Measurements from ENCODE around the gene LILRA2.

LILRA2 gene

DNA sequence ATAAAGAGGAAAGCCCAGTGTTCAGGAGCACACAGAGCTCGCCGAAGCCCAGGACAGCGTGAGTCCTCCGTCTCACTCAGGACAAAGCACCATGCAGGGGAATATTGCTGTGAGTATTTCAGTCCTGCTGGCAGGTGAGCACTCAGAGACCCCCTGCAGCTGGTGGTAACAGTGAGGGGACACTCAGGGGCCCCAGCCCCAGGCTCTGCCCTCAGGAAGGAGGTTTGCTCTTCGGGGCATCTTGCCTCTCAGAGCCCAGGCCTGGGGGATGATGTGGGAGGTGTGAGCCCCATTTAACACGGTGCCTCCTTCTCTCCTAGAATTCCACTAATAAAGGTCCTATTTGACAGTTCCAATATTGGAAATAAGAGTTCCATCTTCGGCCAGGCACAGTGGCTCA, 34.6 kb downstream of the LILRA2 start:
- Histone ChIP-seq H3K4me1 (ENCODE audit: insufficient read depth, low read length, severe bottlenecking) (no peaks in the 10 kb centered on the region), H3F3A (ENCODE audit: insufficient read depth, low read length) (no peaks in the 10 kb centered on the region), H3K27ac (ENCODE audit: low read depth, low read length, poor library complexity, severe bottlenecking) (no peak overlapping the region), H3K79me2 (ENCODE audit: insufficient read depth, low read length) (no peaks in the 10 kb centered on the region), H3K27me3 (ENCODE audit: insufficient read depth, low read length) (no peaks in the 10 kb centered on the region), H3K4me2 (ENCODE audit: low read length) (no peak overlapping the region), H3K4me3 (ENCODE audit: low read depth, low read length, poor library complexity, severe bottlenecking) (no peak overlapping the region), H3K36me3 (ENCODE audit: insufficient read depth, low read length) (no peaks in the 10 kb centered on the region; the same call in 1 of the 2 replicates), H2AFZ (ENCODE audit: low read length) (no peak overlapping the region), H3K9ac (ENCODE audit: low read length) (no peak overlapping the region), H3K9me3 (ENCODE audit: low read length) (0 out of 2 replicates have a peak, but pooled peaks cover 4% of the 10 kb centered on the region), H4K20me1 (ENCODE audit: insufficient read depth, low read length) (no peaks in the 10 kb centered on the region), H3K9me2 (ENCODE audit: low read depth, low read length) (no peaks in the 10 kb centered on the region)
- TF ChIP-seq EZH2 (IDR thresholded peaks at IDR 0.05; ENCODE audit: borderline replicate concordance, low read length): no peak
- TF ChIP-seq, protein P1, sequence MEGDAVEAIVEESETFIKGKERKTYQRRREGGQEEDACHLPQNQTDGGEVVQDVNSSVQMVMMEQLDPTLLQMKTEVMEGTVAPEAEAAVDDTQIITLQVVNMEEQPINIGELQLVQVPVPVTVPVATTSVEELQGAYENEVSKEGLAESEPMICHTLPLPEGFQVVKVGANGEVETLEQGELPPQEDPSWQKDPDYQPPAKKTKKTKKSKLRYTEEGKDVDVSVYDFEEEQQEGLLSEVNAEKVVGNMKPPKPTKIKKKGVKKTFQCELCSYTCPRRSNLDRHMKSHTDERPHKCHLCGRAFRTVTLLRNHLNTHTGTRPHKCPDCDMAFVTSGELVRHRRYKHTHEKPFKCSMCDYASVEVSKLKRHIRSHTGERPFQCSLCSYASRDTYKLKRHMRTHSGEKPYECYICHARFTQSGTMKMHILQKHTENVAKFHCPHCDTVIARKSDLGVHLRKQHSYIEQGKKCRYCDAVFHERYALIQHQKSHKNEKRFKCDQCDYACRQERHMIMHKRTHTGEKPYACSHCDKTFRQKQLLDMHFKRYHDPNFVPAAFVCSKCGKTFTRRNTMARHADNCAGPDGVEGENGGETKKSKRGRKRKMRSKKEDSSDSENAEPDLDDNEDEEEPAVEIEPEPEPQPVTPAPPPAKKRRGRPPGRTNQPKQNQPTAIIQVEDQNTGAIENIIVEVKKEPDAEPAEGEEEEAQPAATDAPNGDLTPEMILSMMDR (IDR thresholded peaks at IDR 0.05; ENCODE audit: low read length): no peak

DNA sequence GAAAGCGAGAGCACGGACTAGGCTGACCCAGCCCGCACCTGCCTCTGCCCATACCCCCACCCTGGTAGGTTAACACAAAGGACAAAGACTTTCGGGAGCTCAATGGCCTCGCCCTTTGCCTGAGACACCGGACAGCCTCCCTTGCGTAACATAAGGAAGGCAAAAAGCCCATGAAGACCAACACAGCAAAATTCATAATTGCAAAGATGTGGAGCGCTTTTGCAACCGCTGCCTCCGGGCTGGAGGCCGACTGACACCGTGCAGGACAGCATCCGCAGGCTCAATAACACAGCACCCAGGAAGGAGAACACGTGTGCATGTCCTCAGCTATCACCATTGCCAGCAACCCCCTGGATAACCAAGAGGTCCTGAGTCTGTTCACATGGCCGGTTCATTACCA, 35.2 kb downstream of the LILRA2 start:
- H3K4me1 ChIP-seq (ENCODE audit: insufficient read depth, low read length, severe bottlenecking): no peaks in the 10 kb centered on the region
- no peak overlapping the region for H2AFZ ChIP-seq (ENCODE audit: low read length)
- no peak overlapping the region for H3K4me3 ChIP-seq (ENCODE audit: low read depth, low read length, poor library complexity, severe bottlenecking)
- no peak overlapping the region for H3K9ac ChIP-seq (ENCODE audit: low read length)
- 0 out of 2 replicates have a peak, but pooled peaks cover 4% of the 10 kb centered on the region for H3K9me3 ChIP-seq (ENCODE audit: low read length)
- H3K27ac ChIP-seq (ENCODE audit: low read depth, low read length, poor library complexity, severe bottlenecking): no peak overlapping the region
- no peaks in the 10 kb centered on the region for H3K9me2 ChIP-seq (ENCODE audit: low read depth, low read length)
- no peaks in the 10 kb centered on the region; the same call in 1 of the 2 replicates for H3K36me3 ChIP-seq (ENCODE audit: insufficient read depth, low read length)
- TF ChIP-seq, protein P1 (IDR thresholded peaks at IDR 0.05; ENCODE audit: low read length): no peak
- no peak for TF ChIP-seq EZH2 (IDR thresholded peaks at IDR 0.05; ENCODE audit: borderline replicate concordance, low read length)
- no peaks in the 10 kb centered on the region for H3K27me3 ChIP-seq (ENCODE audit: insufficient read depth, low read length)
- no peaks in the 10 kb centered on the region for H3F3A ChIP-seq (ENCODE audit: insufficient read depth, low read length)
- no peaks in the 10 kb centered on the region for H3K79me2 ChIP-seq (ENCODE audit: insufficient read depth, low read length)
- H4K20me1 ChIP-seq (ENCODE audit: insufficient read depth, low read length): no peaks in the 10 kb centered on the region
- no peak overlapping the region for H3K4me2 ChIP-seq (ENCODE audit: low read length)

DNA sequence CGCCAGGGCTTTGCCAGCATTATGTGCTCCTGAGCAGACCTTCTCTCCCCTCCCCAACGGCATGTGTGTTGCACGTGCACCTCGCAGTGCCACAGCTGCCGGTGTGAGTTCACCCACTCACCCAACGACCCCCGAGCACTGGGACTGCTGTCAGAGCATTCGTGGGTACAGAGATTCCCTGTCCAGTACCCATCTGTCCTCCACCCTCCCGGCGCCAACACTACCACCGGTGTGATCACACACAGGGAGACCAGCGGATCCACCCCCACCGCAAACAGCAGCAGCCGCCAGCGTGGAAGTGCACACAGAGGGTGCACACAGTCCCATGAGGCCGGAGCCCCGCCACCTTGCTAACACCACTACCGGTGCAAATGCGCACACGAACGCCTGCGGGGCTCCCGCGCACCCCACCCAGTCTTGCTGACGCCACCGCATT, 35.8 kb downstream of the LILRA2 start:
- H3K9me3 ChIP-seq (ENCODE audit: low read length): 0 out of 2 replicates have a peak, but pooled peaks cover 4% of the 10 kb centered on the region
- no peak overlapping the region for H3K4me3 ChIP-seq (ENCODE audit: low read depth, low read length, poor library complexity, severe bottlenecking)
- no peaks in the 10 kb centered on the region for H4K20me1 ChIP-seq (ENCODE audit: insufficient read depth, low read length)
- no peaks in the 10 kb centered on the region; the same call in 1 of the 2 replicates for H3K36me3 ChIP-seq (ENCODE audit: insufficient read depth, low read length)
- H3K9ac ChIP-seq (ENCODE audit: low read length): no peak overlapping the region
- TF ChIP-seq, protein P1 (IDR thresholded peaks at IDR 0.05; ENCODE audit: low read length): no peak
- TF ChIP-seq EZH2 (IDR thresholded peaks at IDR 0.05; ENCODE audit: borderline replicate concordance, low read length): no peak
- H3K9me2 ChIP-seq (ENCODE audit: low read depth, low read length): no peaks in the 10 kb centered on the region
- H3K27me3 ChIP-seq (ENCODE audit: insufficient read depth, low read length): no peaks in the 10 kb centered on the region
- H3K79me2 ChIP-seq (ENCODE audit: insufficient read depth, low read length): no peaks in the 10 kb centered on the region
- H3K4me1 ChIP-seq (ENCODE audit: insufficient read depth, low read length, severe bottlenecking): no peaks in the 10 kb centered on the region
- H3F3A ChIP-seq (ENCODE audit: insufficient read depth, low read length): no peaks in the 10 kb centered on the region
- no peak overlapping the region for H3K4me2 ChIP-seq (ENCODE audit: low read length)
- H2AFZ ChIP-seq (ENCODE audit: low read length): no peak overlapping the region
- H3K27ac ChIP-seq (ENCODE audit: low read depth, low read length, poor library complexity, severe bottlenecking): no peak overlapping the region

Data from OCI-LY1 (cell line).